Esophagus squamous epithelium (tissue), 5 donors: ENCODE results near the gene RALGPS1. TPM values are rescaled to one million over a fixed set of nuclear protein-coding genes. Genes with fewer than 3 reads are reported as not detected.

Source experiments
- DNase-seq: peaks from one replicate; lab custom pipeline; 2025; lab: John Stamatoyannopoulos, UW
- H3K27ac ChIP-seq, 4 donors: fragments of 200-600 bp; sonication (generic); one replicate each; pipeline ENCODE4 v1.5.1; 2016 to 2019; ENCODE audit warnings: mild to moderate bottlenecking in 1 of 4
- H3K27me3 ChIP-seq, 4 donors: fragments of 200-600 bp; sonication (generic); 1 replicate in 3 of 4; 2 replicates in 1 of 4; pipeline versions ENCODE4 v1.5.1 to v1.6.0; 2017 to 2021; ENCODE audit warnings: antibody characterized with exemption in 1 of 4
- H3K36me3 ChIP-seq, 3 donors: fragments of 200-600 bp; sonication (generic); one replicate each; pipeline ENCODE4 v1.5.1; 2016 to 2019
- H3K4me1 ChIP-seq, 3 donors: fragments of 200-600 bp; sonication (generic); one replicate each; pipeline ENCODE4 v1.5.1; 2017 to 2019
- H3K4me3 ChIP-seq, 4 donors: fragments of 200-600 bp; sonication (generic); 1 replicate in 3 of 4; 2 replicates in 1 of 4; pipeline ENCODE4 v1.5.1; 2016 to 2019; ENCODE audit warnings: mild to moderate bottlenecking in 2 of 4, moderate library complexity in 1 of 4
- H3K9me3 ChIP-seq, 3 donors: fragments of 200-600 bp; sonication (generic); one replicate each; pipeline ENCODE4 v1.5.1; 2016 to 2019
- CTCF ChIP-seq, 6 experiments: fragments of 450-650 bp in 4 of 6; fragments of 200-600 bp in 2 of 6; sonication (generic) in 2 of 6; IDR thresholded peaks; one replicate each; pipeline ENCODE4 v1.5.1; 2016 to 2019; ENCODE audit warnings: antibody characterized with exemption in 6 of 6, mild to moderate bottlenecking in 4 of 6, moderate library complexity in 4 of 6
- POLR2A ChIP-seq, 4 donors: fragments of 450-650 bp; IDR thresholded peaks; one replicate each; pipeline ENCODE4 v1.6.1; 2017; ENCODE audit warnings: antibody characterized with exemption in 4 of 4, mild to moderate bottlenecking in 4 of 4, moderate library complexity in 3 of 4
- WGBS, 2 donors: methylation state at CpG; one replicate each; pipeline ENCODE4 v1.1.5; 2018; 5-methylcytosine and 5-hydroxymethylcytosine counted together
- intact Hi-C: fragments of 100-400 bp; cut with DNase I; formaldehyde crosslinking; loops from one replicate; pipeline ENCODE4 v1.15.0; 2022
- total RNA-seq, 4 donors: library from RNA; depleted of rRNA; stranded (reverse); fragments of >200 nt; gene quantifications; one replicate each; pipeline ENCODE4 v1.1.0, GENCODE V29; 2016
- donor health status: DM: yes; HTN: yes; CAD: no.

Gene RALGPS1
- total RNA-seq, 4 donors from 2014 or later = 3.0 to 16.4 (median 10.6) TPM

- peaks cover 12 to 49% (median 30%) of the 10 kb centered on the region in 3 donors for H3K4me1 ChIP-seq
- H3K36me3 ChIP-seq = no peaks in the 10 kb centered on the region
- H3K27me3 ChIP-seq = no peaks in the 10 kb centered on the region
- no peak for DNase-seq
- no peaks in the 10 kb centered on the region for H3K9me3 ChIP-seq
- TF ChIP-seq POLR2A (IDR thresholded peaks at IDR 0.05) = no peak
- TF ChIP-seq CTCF (IDR thresholded peaks at IDR 0.05) = no peak
- H3K4me3 ChIP-seq = no peak overlapping the region
- 91 to 98% methylated on average over 3 of the region's 3 CpGs for WGBS, 2 donors
- peak overlapping the region in 1 of 4 donors; percentile 72 for H3K27ac ChIP-seq
- intact Hi-C loops = no loop called here
Measured at GRCh38 chr9:127050152-127050551, 135.6 kb downstream of the RALGPS1 start.

- Histone ChIP-seq H3K36me3 (no peaks in the 10 kb centered on the region), H3K4me1 (peaks cover 12 to 54% (median 30%) of the 10 kb centered on the region in 3 donors), H3K27ac (no peak overlapping the region), H3K4me3 (no peak overlapping the region), H3K9me3 (no peaks in the 10 kb centered on the region), H3K27me3 (no peaks in the 10 kb centered on the region)
- no peak for DNase-seq
- intact Hi-C loops = no loop called here
- 88 to 91% methylated on average over 7 of the region's 7 CpGs for WGBS, 2 donors
- no peak for TF ChIP-seq CTCF (IDR thresholded peaks at IDR 0.05)
- TF ChIP-seq POLR2A (IDR thresholded peaks at IDR 0.05) = no peak
Measured at GRCh38 chr9:127050591-127051001, 136.0 kb downstream of the RALGPS1 start.

GRCh38 chr9:127051881-127052595 is 137.5 kb downstream of the RALGPS1 start:
- intact Hi-C loops = no loop called here
- Histone ChIP-seq H3K27me3 (no peaks in the 10 kb centered on the region), H3K4me1 (peaks cover 12 to 67% (median 32%) of the 10 kb centered on the region in 3 donors), H3K4me3 (no peak overlapping the region), H3K36me3 (no peaks in the 10 kb centered on the region), H3K9me3 (no peaks in the 10 kb centered on the region), H3K27ac (peak overlapping the region in 1 of 4 donors; percentile 7)
- WGBS, 2 donors = 85 to 87% methylated on average over 8 of the region's 8 CpGs
- no peak for TF ChIP-seq CTCF (IDR thresholded peaks at IDR 0.05)
- no peak for TF ChIP-seq POLR2A (IDR thresholded peaks at IDR 0.05)
- no peak for DNase-seq

- H3K4me1 ChIP-seq = peaks cover 12 to 77% (median 37%) of the 10 kb centered on the region in 3 donors
- TF ChIP-seq POLR2A (IDR thresholded peaks at IDR 0.05) (no peak), CTCF (IDR thresholded peaks at IDR 0.05) (no peak)
- intact Hi-C loops = no loop called here
- H3K4me3 ChIP-seq = no peak overlapping the region
- no peak for DNase-seq
- no peaks in the 10 kb centered on the region for H3K27me3 ChIP-seq
- WGBS, 2 donors = 60 to 72% methylated on average over 9 to 12 of the region's 14 CpGs
- H3K27ac ChIP-seq = peak overlapping the region in 3 of 4 donors; percentile 21 to 75 (median 58)
- no peaks in the 10 kb centered on the region for H3K36me3 ChIP-seq
- H3K9me3 ChIP-seq = no peaks in the 10 kb centered on the region
Measured at GRCh38 chr9:127053057-127053821, 138.7 kb downstream of the RALGPS1 start.

- H3K27ac ChIP-seq = peak overlapping the region in 3 of 4 donors; percentile 24 to 75 (median 58)
- no peak overlapping the region for H3K4me3 ChIP-seq
- H3K36me3 ChIP-seq = no peaks in the 10 kb centered on the region
- intact Hi-C loops = no loop called here
- peaks cover 6 to 77% (median 36%) of the 10 kb centered on the region in 3 donors for H3K4me1 ChIP-seq
- no peaks in the 10 kb centered on the region for H3K27me3 ChIP-seq
- H3K9me3 ChIP-seq = no peaks in the 10 kb centered on the region
- 62 to 78% methylated on average over 2 to 5 of the region's 5 CpGs for WGBS, 2 donors
- no peak for DNase-seq
- TF ChIP-seq POLR2A (IDR thresholded peaks at IDR 0.05) (no peak), CTCF (IDR thresholded peaks at IDR 0.05) (no peak)
Measured at GRCh38 chr9:127053960-127054359, 139.4 kb downstream of the RALGPS1 start.
